NCI-H2029 treated with DMSO at 0.1 percent for 48 hours (cell line): Measurements from ENCODE around the gene CCDC40.
A peak's percentile ranks its signal among the peaks of the same experiment; 100 is the strongest.
"Not testable (repeated sequence)": the region's sequence is repeated elsewhere in the genome, so short reads cannot be mapped to it uniquely, and the experiment has no call there.

Experiments
- DNase-seq: peaks from one replicate; lab custom pipeline; 2025; lab: John Stamatoyannopoulos, UW

The CCDC40 gene, protein sequence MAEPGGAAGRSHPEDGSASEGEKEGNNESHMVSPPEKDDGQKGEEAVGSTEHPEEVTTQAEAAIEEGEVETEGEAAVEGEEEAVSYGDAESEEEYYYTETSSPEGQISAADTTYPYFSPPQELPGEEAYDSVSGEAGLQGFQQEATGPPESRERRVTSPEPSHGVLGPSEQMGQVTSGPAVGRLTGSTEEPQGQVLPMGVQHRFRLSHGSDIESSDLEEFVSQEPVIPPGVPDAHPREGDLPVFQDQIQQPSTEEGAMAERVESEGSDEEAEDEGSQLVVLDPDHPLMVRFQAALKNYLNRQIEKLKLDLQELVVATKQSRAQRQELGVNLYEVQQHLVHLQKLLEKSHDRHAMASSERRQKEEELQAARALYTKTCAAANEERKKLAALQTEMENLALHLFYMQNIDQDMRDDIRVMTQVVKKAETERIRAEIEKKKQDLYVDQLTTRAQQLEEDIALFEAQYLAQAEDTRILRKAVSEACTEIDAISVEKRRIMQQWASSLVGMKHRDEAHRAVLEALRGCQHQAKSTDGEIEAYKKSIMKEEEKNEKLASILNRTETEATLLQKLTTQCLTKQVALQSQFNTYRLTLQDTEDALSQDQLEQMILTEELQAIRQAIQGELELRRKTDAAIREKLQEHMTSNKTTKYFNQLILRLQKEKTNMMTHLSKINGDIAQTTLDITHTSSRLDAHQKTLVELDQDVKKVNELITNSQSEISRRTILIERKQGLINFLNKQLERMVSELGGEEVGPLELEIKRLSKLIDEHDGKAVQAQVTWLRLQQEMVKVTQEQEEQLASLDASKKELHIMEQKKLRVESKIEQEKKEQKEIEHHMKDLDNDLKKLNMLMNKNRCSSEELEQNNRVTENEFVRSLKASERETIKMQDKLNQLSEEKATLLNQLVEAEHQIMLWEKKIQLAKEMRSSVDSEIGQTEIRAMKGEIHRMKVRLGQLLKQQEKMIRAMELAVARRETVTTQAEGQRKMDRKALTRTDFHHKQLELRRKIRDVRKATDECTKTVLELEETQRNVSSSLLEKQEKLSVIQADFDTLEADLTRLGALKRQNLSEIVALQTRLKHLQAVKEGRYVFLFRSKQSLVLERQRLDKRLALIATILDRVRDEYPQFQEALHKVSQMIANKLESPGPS

GRCh38 chr17:80035937-80036714 is at the start of gene CCDC40:
Gene CCDC40 (plus strand): TSS chr17:80036642. CDS start chr17:80036663, 21 bp downstream.
- DNase-seq: peak; percentile 21

GRCh38 chr17:79987187-79987934 is 49.1 kb upstream of the CCDC40 start:
- no peak for DNase-seq

DNA sequence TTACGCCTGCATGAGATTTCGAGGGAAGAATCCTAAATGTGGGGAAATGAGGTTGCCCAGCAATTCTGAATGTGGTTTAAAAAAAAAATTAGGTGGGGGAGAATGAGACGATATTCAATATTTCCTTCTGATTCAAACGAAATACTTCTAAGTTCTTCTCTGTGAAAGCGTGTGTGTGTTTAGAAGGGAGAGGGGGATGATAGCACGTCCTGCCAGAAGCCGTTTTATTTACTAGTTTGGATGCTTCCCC is 48.6 kb upstream of the CCDC40 start:
- no peak for DNase-seq

- peak; percentile 32 for DNase-seq
Measured at GRCh38 chr17:79988185-79988971, 48.1 kb upstream of the CCDC40 start.

- no peak for DNase-seq
Measured at GRCh38 chr17:79989106-79989835, 47.2 kb upstream of the CCDC40 start.

DNA sequence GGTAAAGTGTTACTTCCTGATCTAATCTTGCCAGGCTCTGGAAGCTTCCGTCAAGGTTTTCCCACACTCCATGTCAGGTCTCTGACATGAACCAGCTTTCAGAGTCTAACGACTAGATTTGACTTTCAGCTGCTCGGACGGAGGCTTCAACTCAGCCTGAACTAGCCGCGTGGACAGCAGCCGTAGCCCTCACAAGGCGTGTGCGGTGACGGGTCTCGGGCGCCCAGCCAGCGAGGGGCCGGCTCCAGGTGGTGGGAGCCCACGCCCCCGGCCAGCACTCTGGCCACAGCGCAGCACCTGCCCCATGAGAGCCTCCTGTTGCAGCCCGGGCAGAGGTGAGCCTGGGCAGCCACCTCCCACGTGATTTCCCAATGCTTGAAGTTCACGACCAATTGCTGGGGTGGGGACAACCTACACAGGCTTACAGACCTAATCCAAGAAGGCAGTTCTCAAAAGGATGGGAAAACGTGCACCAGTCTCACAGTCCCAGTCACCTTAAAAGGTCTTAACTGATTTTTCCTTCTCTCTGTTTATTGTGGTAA is 46.3 kb upstream of the CCDC40 start:
- no peak for DNase-seq

GRCh38 chr17:79990704-79991103 is 45.7 kb upstream of the CCDC40 start:
- no peak for DNase-seq

DNA sequence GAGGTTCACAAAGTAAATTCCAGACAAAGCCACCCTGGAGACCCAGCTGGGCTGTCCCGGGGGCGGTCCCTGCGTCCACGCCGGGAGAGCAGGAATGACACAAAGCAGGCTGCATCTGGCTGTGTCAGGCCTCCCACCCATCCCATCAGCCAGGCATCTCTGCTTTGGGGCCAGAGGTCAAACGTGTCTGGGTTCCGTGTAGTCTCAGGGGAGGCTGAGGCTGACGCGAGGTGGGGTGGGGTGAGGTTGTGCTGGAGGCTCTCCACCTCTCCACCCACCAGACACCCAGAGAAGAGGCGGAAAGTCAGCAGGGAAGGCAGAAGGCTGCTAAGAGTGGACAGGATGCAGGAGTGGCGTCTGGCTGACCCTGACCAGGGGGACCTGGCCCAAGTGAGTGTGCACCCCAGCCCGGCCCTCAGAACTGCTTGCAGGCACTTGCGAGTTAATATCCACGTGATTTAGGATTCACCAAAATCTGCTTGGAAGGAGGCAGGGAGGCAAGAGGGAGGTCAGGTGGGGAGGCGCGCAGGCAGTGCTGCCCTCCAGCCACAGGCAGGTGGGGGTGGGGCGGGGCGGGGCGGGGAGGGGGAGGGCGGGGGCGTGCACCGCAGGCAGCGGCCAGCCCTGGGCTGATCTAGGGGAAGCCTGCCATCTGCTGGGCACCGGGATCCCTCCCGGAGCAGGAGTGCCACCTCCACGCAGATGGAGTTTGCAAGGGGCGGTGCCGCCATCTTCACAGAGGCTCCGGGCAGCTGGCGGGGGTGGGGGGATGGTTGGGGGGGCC is 45.1 kb upstream of the CCDC40 start:
- DNase-seq: peak; percentile 18

GRCh38 chr17:79991924-79992648 is 44.4 kb upstream of the CCDC40 start:
- DNase-seq: peak; percentile 34

- DNase-seq: peak; percentile 33
Measured at GRCh38 chr17:79992649-79993389, 43.6 kb upstream of the CCDC40 start.

DNA sequence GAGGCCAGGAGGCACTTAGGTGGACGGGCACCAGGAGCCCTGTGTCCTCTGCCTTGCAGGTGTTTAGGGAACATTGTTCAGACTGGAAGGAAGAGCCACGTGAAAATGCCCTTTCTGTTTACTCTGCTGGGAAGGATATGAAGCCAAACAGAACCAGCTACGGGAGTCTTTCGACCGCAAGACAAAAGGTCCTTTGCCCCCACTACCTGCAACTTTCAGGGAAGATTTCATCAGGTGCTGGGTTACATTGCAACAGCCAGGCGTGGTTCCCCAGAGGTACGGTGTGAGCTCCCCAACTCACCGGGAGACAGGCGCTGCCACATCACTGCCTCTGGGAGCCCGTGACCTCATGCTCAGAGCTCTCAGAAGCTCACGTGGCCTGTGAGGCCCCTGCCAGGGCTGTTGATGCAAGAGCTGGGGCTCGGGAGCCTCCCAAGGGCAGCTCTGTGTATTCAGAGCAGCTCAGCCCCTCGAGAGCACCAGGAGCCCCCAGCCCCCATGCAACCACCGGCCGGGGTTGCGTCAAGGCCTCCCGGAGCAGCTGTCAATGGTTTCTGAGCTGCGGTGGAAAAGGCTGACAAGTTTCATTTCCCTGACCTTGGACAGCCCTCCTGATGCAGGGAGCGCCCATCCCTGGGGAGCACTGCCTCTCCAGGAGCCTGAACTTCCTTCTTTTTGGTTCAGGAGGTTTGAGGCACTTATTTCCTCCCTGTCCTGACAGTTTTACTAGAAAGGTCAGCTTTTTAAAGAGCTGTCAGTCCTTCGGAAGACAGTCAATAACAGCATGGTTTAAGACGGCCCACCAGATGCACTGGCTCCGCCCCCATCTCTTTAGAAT is 42.8 kb upstream of the CCDC40 start:
- peak; percentile 39 for DNase-seq

DNA sequence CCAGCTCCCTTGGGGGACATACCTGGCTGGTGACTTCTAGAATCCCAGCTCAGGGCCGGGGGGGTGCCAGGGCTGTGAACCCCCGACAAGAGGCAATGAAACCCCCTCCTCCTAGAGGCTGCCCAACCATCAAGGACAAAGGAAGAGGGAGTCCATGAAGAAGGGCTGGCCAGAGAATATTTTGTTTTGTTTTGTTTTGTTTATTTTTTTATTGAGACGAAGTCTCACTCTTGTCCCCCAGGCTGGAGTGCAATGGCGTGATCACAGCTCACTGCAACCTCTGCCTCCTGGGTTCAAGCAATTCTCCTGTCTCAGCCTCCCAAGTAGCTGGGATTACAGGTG is 42.2 kb upstream of the CCDC40 start:
- not testable (repeated sequence) for DNase-seq

DNA sequence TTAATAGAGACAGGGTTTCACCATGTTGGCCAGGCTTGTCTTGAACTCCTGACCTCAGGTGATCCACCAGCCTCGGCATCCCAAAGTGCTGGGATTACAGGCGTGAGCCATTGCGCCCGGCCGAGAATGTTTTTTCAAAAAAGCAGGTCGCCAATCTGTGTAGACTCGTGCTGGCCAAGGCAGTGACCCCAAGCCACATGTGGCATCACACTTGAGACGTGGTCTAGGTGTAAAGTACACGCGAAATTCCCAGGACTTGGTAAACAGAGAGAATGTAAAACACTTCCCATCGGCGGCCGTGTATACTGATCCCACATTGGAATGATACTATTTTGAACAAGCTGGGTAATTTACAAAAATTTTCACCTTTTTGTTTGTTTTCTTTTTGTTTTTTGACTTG is 41.8 kb upstream of the CCDC40 start:
- DNase-seq: no peak

- no peak for DNase-seq
Measured at GRCh38 chr17:79995696-79996095, 40.7 kb upstream of the CCDC40 start.

- no peak for DNase-seq
Measured at GRCh38 chr17:79996291-79996690, 40.2 kb upstream of the CCDC40 start.

DNA sequence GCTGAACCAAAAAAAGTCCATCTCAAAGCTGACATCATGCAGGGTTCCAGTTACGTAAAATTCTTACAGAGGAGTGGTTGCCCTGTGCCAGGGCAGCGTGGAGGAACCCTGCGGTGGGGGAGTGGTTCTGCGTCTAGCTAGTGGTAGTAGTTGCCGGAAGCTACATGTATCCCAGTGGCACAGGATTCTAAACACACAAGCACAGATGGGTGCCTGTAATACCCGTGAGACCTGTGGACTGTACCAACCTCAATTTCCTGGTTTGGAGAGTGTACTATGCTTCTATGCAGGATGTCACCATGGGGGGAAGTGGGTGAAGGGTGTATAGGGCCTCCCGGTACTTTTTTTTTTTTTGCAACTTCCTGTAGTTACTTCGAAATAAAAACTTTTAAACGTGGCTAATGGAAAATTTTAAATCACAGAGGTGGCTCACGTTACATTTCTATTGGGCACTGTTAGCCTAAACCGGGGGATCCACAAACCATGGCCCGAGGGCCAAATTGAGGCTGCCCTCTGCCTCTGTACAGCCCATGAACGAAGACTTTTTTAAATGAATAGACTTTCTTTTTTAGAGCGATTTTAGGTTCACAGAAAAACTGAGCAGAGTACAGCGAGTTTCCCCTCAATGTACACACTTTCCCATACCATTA is 39.3 kb upstream of the CCDC40 start:
- DNase-seq: no peak
